ENCODE data around the gene GPBP1.
A peak's percentile ranks its signal among the peaks of the same experiment; 100 is the strongest.
"Not testable (repeated sequence)": the region's sequence is repeated elsewhere in the genome, so short reads cannot be mapped to it uniquely, and the experiment has no call there.

Gene GPBP1

DNA sequence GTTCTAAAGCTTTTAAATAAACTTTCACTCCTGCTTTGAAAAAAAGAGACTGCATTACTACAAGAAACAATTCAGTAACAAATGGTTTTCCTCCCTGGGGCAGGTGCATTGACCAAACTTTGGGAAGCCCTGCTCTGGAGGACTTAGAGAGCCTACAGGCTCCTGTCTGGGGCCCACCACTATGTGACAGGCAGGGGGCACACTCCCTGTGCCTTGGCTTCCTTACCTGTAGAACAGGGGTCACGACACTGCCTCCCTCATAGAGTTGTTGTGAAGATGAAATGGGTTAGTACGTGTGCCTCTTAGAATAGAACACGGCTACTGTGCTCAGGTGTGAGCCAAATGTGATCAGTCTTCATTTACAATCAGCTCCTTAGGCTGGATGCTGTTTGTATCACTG, 130.1 kb downstream of the GPBP1 start:
- TF ChIP-seq, protein P1, sequence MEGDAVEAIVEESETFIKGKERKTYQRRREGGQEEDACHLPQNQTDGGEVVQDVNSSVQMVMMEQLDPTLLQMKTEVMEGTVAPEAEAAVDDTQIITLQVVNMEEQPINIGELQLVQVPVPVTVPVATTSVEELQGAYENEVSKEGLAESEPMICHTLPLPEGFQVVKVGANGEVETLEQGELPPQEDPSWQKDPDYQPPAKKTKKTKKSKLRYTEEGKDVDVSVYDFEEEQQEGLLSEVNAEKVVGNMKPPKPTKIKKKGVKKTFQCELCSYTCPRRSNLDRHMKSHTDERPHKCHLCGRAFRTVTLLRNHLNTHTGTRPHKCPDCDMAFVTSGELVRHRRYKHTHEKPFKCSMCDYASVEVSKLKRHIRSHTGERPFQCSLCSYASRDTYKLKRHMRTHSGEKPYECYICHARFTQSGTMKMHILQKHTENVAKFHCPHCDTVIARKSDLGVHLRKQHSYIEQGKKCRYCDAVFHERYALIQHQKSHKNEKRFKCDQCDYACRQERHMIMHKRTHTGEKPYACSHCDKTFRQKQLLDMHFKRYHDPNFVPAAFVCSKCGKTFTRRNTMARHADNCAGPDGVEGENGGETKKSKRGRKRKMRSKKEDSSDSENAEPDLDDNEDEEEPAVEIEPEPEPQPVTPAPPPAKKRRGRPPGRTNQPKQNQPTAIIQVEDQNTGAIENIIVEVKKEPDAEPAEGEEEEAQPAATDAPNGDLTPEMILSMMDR (IDR thresholded peaks at IDR 0.05; ENCODE audit: borderline replicate concordance, extremely low read depth, low read length, poor library complexity, severe bottlenecking), result peak; percentile 67
- TF ChIP-seq EZH2 (IDR thresholded peaks at IDR 0.05; ENCODE audit: borderline replicate concordance, low read depth, low read length, severe bottlenecking), result no peak
- no peak overlapping the region for H3K4me2 ChIP-seq (ENCODE audit: insufficient read depth, low read length)
- peak overlapping the region; percentile 74 for H3K27ac ChIP-seq (ENCODE audit: low read length)
- H3K4me1 ChIP-seq (ENCODE audit: insufficient read depth, low read length), result peaks cover 43% of the 10 kb centered on the region
- H3K4me3 ChIP-seq (ENCODE audit: low read depth in 1 of 2, low read length in 2 of 2), result no peak overlapping the region
- H2AFZ ChIP-seq (ENCODE audit: low read depth, low read length), result peak overlapping the region; percentile 42; the same call in 1 of the 2 replicates
- H3K9me3 ChIP-seq (ENCODE audit: insufficient read depth, low read length, severe bottlenecking), result peaks cover 18% of the 10 kb centered on the region
- H3K79me2 ChIP-seq (ENCODE audit: insufficient read depth, low read length), result no peaks in the 10 kb centered on the region
- H4K20me1 ChIP-seq (ENCODE audit: insufficient read depth, low read length), result no peaks in the 10 kb centered on the region
- ATAC-seq (ENCODE audit: insufficient read depth, low read depth), result peak; percentile 40; the same call in 1 of the 3 replicates
- no peak overlapping the region for H3K9ac ChIP-seq (ENCODE audit: low read depth, low read length)
- DNase-seq, result peak; percentile 43
- no peaks in the 10 kb centered on the region for H3K27me3 ChIP-seq (ENCODE audit: insufficient read depth, low read length, poor library complexity)
- no peaks in the 10 kb centered on the region for H3K36me3 ChIP-seq (ENCODE audit: insufficient read depth, low read length)

DNA sequence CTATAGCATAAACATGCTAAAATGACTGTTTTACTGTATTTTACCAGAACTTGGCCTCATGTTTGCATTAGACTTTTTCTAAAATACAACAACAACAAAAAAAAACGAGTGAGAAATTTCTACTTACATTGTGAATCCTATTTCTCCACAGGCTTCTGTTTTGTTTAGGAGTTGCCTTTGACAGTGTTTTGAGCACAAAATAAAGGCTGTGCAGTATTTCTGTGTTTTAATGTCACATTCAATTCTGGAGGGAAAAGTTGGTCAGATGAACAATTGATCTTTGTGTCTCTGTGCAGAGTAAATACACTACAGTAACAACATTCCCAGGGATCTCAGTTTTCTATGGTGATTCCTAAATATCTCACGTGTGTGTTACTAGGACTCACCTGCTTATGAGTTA, 131.1 kb downstream of the GPBP1 start:
- Histone ChIP-seq H3K4me1 (ENCODE audit: insufficient read depth, low read length) (peaks cover 37% of the 10 kb centered on the region), H3K36me3 (ENCODE audit: insufficient read depth, low read length) (no peaks in the 10 kb centered on the region), H4K20me1 (ENCODE audit: insufficient read depth, low read length) (no peaks in the 10 kb centered on the region), H3K27ac (ENCODE audit: low read length) (peak overlapping the region; percentile 11; the same call in 1 of the 2 replicates), H2AFZ (ENCODE audit: low read depth, low read length) (0 out of 2 replicates have a peak overlapping the region, but pooled peaks have one; percentile 15), H3K79me2 (ENCODE audit: insufficient read depth, low read length) (no peaks in the 10 kb centered on the region), H3K9ac (ENCODE audit: low read depth, low read length) (no peak overlapping the region), H3K9me3 (ENCODE audit: insufficient read depth, low read length, severe bottlenecking) (peaks cover 22% of the 10 kb centered on the region), H3K4me2 (ENCODE audit: insufficient read depth, low read length) (no peak overlapping the region), H3K4me3 (ENCODE audit: low read depth in 1 of 2, low read length in 2 of 2) (no peak overlapping the region), H3K27me3 (ENCODE audit: insufficient read depth, low read length, poor library complexity) (no peaks in the 10 kb centered on the region)
- DNase-seq (no peak), ATAC-seq (ENCODE audit: insufficient read depth, low read depth) (no peak)
- no peak for TF ChIP-seq EZH2 (IDR thresholded peaks at IDR 0.05; ENCODE audit: borderline replicate concordance, low read depth, low read length, severe bottlenecking)

DNA sequence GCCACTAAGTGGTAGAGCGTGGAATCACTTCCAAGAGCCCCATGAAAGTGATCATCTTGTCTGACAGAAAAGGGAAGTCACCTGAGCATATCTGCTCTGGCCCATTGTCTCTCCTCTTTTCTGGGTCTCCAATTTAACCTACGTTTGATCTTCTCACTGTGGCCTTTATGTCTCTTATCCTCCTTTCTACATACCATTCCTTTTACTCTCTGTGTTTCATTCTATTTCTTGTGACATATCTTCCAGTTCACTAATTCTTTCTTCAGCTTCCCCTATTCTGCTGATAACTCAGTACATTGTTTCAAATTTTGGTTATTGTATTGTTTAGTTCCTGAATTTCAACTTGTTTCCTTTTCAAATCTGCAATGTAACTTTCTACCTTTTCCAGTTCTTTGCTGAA, 132.5 kb downstream of the GPBP1 start:
- Histone ChIP-seq H4K20me1 (ENCODE audit: insufficient read depth, low read length) (no peaks in the 10 kb centered on the region), H3K9ac (ENCODE audit: low read depth, low read length) (no peak overlapping the region)

DNA sequence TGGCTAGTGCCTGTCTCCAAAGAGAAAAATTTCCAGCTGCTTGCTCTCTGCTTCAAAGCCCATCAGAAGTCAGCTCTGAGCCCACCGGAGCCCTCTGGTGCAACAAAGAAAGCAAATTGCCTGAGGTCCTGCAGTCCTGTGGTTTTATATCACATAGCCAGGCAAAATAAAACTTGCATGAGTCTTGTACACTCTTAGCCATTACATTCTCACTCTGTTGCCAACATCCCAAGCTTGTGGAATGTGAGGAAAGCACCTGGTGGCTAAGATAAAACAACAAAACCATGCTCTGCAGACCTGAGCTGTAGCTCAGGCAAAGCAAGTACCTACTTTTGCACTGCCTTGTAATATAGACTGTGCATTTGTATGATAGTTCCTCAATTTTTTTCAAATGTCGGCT, 133.7 kb downstream of the GPBP1 start:
- H2AFZ ChIP-seq (ENCODE audit: low read depth, low read length), result no peak overlapping the region
- DNase-seq (no peak), ATAC-seq (ENCODE audit: insufficient read depth, low read depth) (no peak)

More for the DNA sequence above, 132.5 kb downstream of the GPBP1 start:
- TF ChIP-seq, protein P1 (IDR thresholded peaks at IDR 0.05; ENCODE audit: borderline replicate concordance, extremely low read depth, low read length, poor library complexity, severe bottlenecking), result no peak
- TF ChIP-seq EZH2 (IDR thresholded peaks at IDR 0.05; ENCODE audit: borderline replicate concordance, low read depth, low read length, severe bottlenecking), result no peak
- Histone ChIP-seq H3K9me3 (ENCODE audit: insufficient read depth, low read length, severe bottlenecking) (peaks cover 22% of the 10 kb centered on the region), H3K4me3 (ENCODE audit: low read depth in 1 of 2, low read length in 2 of 2) (no peak overlapping the region), H3K4me2 (ENCODE audit: insufficient read depth, low read length) (no peak overlapping the region), H3K36me3 (ENCODE audit: insufficient read depth, low read length) (no peaks in the 10 kb centered on the region), H3K27ac (ENCODE audit: low read length) (no peak overlapping the region), H2AFZ (ENCODE audit: low read depth, low read length) (no peak overlapping the region), H3K27me3 (ENCODE audit: insufficient read depth, low read length, poor library complexity) (no peaks in the 10 kb centered on the region), H3K4me1 (ENCODE audit: insufficient read depth, low read length) (peaks cover 31% of the 10 kb centered on the region), H3K79me2 (ENCODE audit: insufficient read depth, low read length) (no peaks in the 10 kb centered on the region)
- DNase-seq (no peak), ATAC-seq (ENCODE audit: insufficient read depth, low read depth) (no peak)

DNA sequence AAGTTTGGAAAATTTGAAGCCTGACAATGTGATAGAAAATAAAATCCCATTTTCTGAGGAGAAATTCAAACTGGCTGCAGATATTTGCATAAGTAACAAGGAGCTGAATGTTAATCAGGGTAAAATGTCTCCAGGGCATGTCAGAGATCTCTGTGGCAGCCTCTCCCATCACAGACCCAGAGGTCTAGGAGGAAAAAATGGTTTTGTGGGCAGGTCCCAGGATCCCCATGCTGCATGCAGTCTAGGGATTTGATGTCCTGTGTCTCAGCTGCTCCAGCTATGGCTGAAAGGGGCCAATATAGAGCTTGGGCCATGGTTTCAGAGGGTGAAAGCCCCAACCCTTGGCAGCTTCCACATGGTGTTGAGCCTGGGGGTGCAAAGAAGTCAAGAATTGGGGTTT, 135.2 kb downstream of the GPBP1 start:
- not testable (repeated sequence) for H3K36me3 ChIP-seq (ENCODE audit: insufficient read depth, low read length); H3K4me3 ChIP-seq (ENCODE audit: low read depth in 1 of 2, low read length in 2 of 2); H2AFZ ChIP-seq (ENCODE audit: low read depth, low read length); H4K20me1 ChIP-seq (ENCODE audit: insufficient read depth, low read length); H3K27ac ChIP-seq (ENCODE audit: low read length); DNase-seq; H3K9ac ChIP-seq (ENCODE audit: low read depth, low read length); H3K4me2 ChIP-seq (ENCODE audit: insufficient read depth, low read length); H3K27me3 ChIP-seq (ENCODE audit: insufficient read depth, low read length, poor library complexity); H3K79me2 ChIP-seq (ENCODE audit: insufficient read depth, low read length); ATAC-seq (ENCODE audit: insufficient read depth, low read depth); H3K4me1 ChIP-seq (ENCODE audit: insufficient read depth, low read length)
- peaks cover 22% of the 10 kb centered on the region for H3K9me3 ChIP-seq (ENCODE audit: insufficient read depth, low read length, severe bottlenecking)

More for the DNA sequence above, 133.7 kb downstream of the GPBP1 start:
- no peak overlapping the region for H3K4me3 ChIP-seq (ENCODE audit: low read depth in 1 of 2, low read length in 2 of 2)
- H3K9ac ChIP-seq (ENCODE audit: low read depth, low read length), result no peak overlapping the region
- H3K27me3 ChIP-seq (ENCODE audit: insufficient read depth, low read length, poor library complexity), result no peaks in the 10 kb centered on the region
- H3K27ac ChIP-seq (ENCODE audit: low read length), result no peak overlapping the region
- peaks cover 19% of the 10 kb centered on the region for H3K4me1 ChIP-seq (ENCODE audit: insufficient read depth, low read length)
- no peaks in the 10 kb centered on the region for H4K20me1 ChIP-seq (ENCODE audit: insufficient read depth, low read length)
- no peaks in the 10 kb centered on the region for H3K79me2 ChIP-seq (ENCODE audit: insufficient read depth, low read length)
- H3K9me3 ChIP-seq (ENCODE audit: insufficient read depth, low read length, severe bottlenecking), result peaks cover 22% of the 10 kb centered on the region
- TF ChIP-seq, protein P1 (IDR thresholded peaks at IDR 0.05; ENCODE audit: borderline replicate concordance, extremely low read depth, low read length, poor library complexity, severe bottlenecking), result no peak
- TF ChIP-seq EZH2 (IDR thresholded peaks at IDR 0.05; ENCODE audit: borderline replicate concordance, low read depth, low read length, severe bottlenecking), result no peak
- no peaks in the 10 kb centered on the region for H3K36me3 ChIP-seq (ENCODE audit: insufficient read depth, low read length)
- no peak overlapping the region for H3K4me2 ChIP-seq (ENCODE audit: insufficient read depth, low read length)

Data from DND-41 (cell line).